Hepatocyte (in vitro differentiated cells): Measurements from ENCODE around the gene TMEM178A.

Experiments
- EZH2 ChIP-seq: fragments of 200-600 bp; sonication (generic); IDR thresholded peaks from 2 replicates; pipeline ENCODE4 v1.6.1; 2016; ENCODE audit warnings: antibody characterized with exemption, mild to moderate bottlenecking, borderline replicate concordance
- TF ChIP-seq, protein P1 (sequence below): fragments of 200-600 bp; sonication (generic); IDR thresholded peaks from 2 replicates; pipeline ENCODE4 v1.5.1; 2016; ENCODE audit warnings: antibody characterized with exemption, mild to moderate bottlenecking; ENCODE audit not compliant: poor library complexity

DNA sequence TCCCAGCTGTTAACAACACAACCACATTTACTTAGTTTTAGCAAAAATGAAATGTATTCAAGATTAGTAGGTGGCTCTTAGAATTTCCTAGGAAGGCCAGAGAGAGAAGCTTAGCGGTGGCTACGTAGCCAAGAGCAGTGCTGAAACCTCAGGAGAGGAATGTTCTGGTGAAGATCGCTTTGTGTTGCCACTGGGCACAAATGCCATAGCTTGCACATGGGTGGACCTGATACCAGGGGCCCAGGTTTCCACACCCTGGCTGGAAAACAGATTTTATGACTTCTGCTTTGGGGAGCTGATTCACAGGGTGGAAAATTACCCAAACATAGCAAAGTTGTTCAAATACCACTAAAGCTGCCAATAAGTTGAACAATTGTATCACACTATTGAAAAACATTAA, 69.9 kb downstream of the TMEM178A start:
- TF ChIP-seq, protein P1, sequence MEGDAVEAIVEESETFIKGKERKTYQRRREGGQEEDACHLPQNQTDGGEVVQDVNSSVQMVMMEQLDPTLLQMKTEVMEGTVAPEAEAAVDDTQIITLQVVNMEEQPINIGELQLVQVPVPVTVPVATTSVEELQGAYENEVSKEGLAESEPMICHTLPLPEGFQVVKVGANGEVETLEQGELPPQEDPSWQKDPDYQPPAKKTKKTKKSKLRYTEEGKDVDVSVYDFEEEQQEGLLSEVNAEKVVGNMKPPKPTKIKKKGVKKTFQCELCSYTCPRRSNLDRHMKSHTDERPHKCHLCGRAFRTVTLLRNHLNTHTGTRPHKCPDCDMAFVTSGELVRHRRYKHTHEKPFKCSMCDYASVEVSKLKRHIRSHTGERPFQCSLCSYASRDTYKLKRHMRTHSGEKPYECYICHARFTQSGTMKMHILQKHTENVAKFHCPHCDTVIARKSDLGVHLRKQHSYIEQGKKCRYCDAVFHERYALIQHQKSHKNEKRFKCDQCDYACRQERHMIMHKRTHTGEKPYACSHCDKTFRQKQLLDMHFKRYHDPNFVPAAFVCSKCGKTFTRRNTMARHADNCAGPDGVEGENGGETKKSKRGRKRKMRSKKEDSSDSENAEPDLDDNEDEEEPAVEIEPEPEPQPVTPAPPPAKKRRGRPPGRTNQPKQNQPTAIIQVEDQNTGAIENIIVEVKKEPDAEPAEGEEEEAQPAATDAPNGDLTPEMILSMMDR = no peak
- TF ChIP-seq EZH2 = no peak
